Measurements from ENCODE around the gene MMADHC. TPM values are rescaled to one million over a fixed set of nuclear protein-coding genes. Genes with fewer than 3 reads are reported as not detected.

Gene MMADHC
- total RNA-seq, 1 donor from 2014 or later, result 122 TPM

- no peak for DNase-seq (ENCODE audit: low read depth)
- no peaks in the 10 kb centered on the region for H4K20me1 ChIP-seq (ENCODE audit: insufficient read depth, low read length)
- H3K79me2 ChIP-seq (ENCODE audit: insufficient read depth, low read length), result no peaks in the 10 kb centered on the region
- no peaks in the 10 kb centered on the region for H3K27me3 Mint-ChIP-seq (ENCODE audit: low read depth, unreplicated experiment)
- no peak overlapping the region for H3K27ac Mint-ChIP-seq (ENCODE audit: unreplicated experiment)
- H3K36me3 ChIP-seq (ENCODE audit: insufficient read depth, low read length), result no peaks in the 10 kb centered on the region
- H3K4me2 ChIP-seq (ENCODE audit: low read length), result no peak overlapping the region
- H3K4me3 ChIP-seq (ENCODE audit: insufficient read depth, low read depth, low read length), result no peak overlapping the region
- FAIRE-seq, result no peak
- H3K9ac ChIP-seq (ENCODE audit: low read length), result no peak overlapping the region
- H3K4me1 Mint-ChIP-seq (ENCODE audit: low read depth, unreplicated experiment), result peaks cover 2% of the 10 kb centered on the region
- no peak overlapping the region for H2AFZ ChIP-seq (ENCODE audit: low read depth, low read length)
- no peaks in the 10 kb centered on the region for H3K9me3 ChIP-seq (ENCODE audit: insufficient read depth, low read depth, low read length)
- no peaks in the 10 kb centered on the region for H3K36me3 Mint-ChIP-seq (ENCODE audit: low read depth, unreplicated experiment)
- no peaks in the 10 kb centered on the region for H3K27me3 ChIP-seq (ENCODE audit: insufficient read depth, low read length)
- H3K27ac ChIP-seq (ENCODE audit: low read depth, low read length), result no peak overlapping the region
- H3K4me3 Mint-ChIP-seq (ENCODE audit: unreplicated experiment), result no peak overlapping the region
- no peaks in the 10 kb centered on the region for H3K4me1 ChIP-seq (ENCODE audit: insufficient read depth, low read length)
- no peaks in the 10 kb centered on the region for H3K9me3 Mint-ChIP-seq (ENCODE audit: unreplicated experiment)
- no peak for TF ChIP-seq EZH2 (IDR thresholded peaks at IDR 0.05; ENCODE audit: insufficient read depth, low read length)
- TF ChIP-seq CTCF (IDR thresholded peaks at IDR 0.05; ENCODE audit: insufficient read depth, low read depth, low read length), result no peak
Observed at GRCh38 chr2:149559341-149560068, 28.1 kb downstream of the MMADHC start.

- no peak for FAIRE-seq
- no peak overlapping the region for H3K4me3 ChIP-seq (ENCODE audit: insufficient read depth, low read depth, low read length)
- no peak for TF ChIP-seq CTCF (IDR thresholded peaks at IDR 0.05; ENCODE audit: insufficient read depth, low read depth, low read length)
- TF ChIP-seq EZH2 (IDR thresholded peaks at IDR 0.05; ENCODE audit: insufficient read depth, low read length), result no peak
- Mint-ChIP-seq H3K9me3 (ENCODE audit: unreplicated experiment) (no peaks in the 10 kb centered on the region), H3K36me3 (ENCODE audit: low read depth, unreplicated experiment) (no peaks in the 10 kb centered on the region), H3K4me3 (ENCODE audit: unreplicated experiment) (no peak overlapping the region), H3K4me1 (ENCODE audit: low read depth, unreplicated experiment) (peaks cover 2% of the 10 kb centered on the region), H3K27ac (ENCODE audit: unreplicated experiment) (no peak overlapping the region), H3K27me3 (ENCODE audit: low read depth, unreplicated experiment) (no peaks in the 10 kb centered on the region)
- no peaks in the 10 kb centered on the region for H3K9me3 ChIP-seq (ENCODE audit: insufficient read depth, low read depth, low read length)
- H3K9ac ChIP-seq (ENCODE audit: low read length), result no peak overlapping the region
- no peaks in the 10 kb centered on the region for H3K27me3 ChIP-seq (ENCODE audit: insufficient read depth, low read length)
- no peak overlapping the region for H3K27ac ChIP-seq (ENCODE audit: low read depth, low read length)
- no peaks in the 10 kb centered on the region for H4K20me1 ChIP-seq (ENCODE audit: insufficient read depth, low read length)
- no peak for DNase-seq (ENCODE audit: low read depth)
- no peak overlapping the region for H2AFZ ChIP-seq (ENCODE audit: low read depth, low read length)
- no peak overlapping the region for H3K4me2 ChIP-seq (ENCODE audit: low read length)
- no peaks in the 10 kb centered on the region for H3K4me1 ChIP-seq (ENCODE audit: insufficient read depth, low read length)
- no peaks in the 10 kb centered on the region for H3K36me3 ChIP-seq (ENCODE audit: insufficient read depth, low read length)
- no peaks in the 10 kb centered on the region for H3K79me2 ChIP-seq (ENCODE audit: insufficient read depth, low read length)
Observed at GRCh38 chr2:149556452-149556851, 31.1 kb downstream of the MMADHC start.

- H3K27ac ChIP-seq (ENCODE audit: low read depth, low read length), result no peak overlapping the region
- no peak overlapping the region for H3K4me3 ChIP-seq (ENCODE audit: insufficient read depth, low read depth, low read length)
- H3K36me3 ChIP-seq (ENCODE audit: insufficient read depth, low read length), result no peaks in the 10 kb centered on the region
- DNase-seq (ENCODE audit: low read depth) (no peak), FAIRE-seq (no peak)
- H3K27me3 ChIP-seq (ENCODE audit: insufficient read depth, low read length), result no peaks in the 10 kb centered on the region
- H2AFZ ChIP-seq (ENCODE audit: low read depth, low read length), result no peak overlapping the region
- no peaks in the 10 kb centered on the region for H3K4me1 ChIP-seq (ENCODE audit: insufficient read depth, low read length)
- TF ChIP-seq EZH2 (IDR thresholded peaks at IDR 0.05; ENCODE audit: insufficient read depth, low read length) (no peak), CTCF (IDR thresholded peaks at IDR 0.05; ENCODE audit: insufficient read depth, low read depth, low read length) (no peak)
- H3K36me3 Mint-ChIP-seq (ENCODE audit: low read depth, unreplicated experiment), result no peaks in the 10 kb centered on the region
- no peak overlapping the region for H3K4me3 Mint-ChIP-seq (ENCODE audit: unreplicated experiment)
- H3K27me3 Mint-ChIP-seq (ENCODE audit: low read depth, unreplicated experiment), result no peaks in the 10 kb centered on the region
- peaks cover 5% of the 10 kb centered on the region for H3K9me3 Mint-ChIP-seq (ENCODE audit: unreplicated experiment)
- no peaks in the 10 kb centered on the region for H4K20me1 ChIP-seq (ENCODE audit: insufficient read depth, low read length)
- peaks cover 2% of the 10 kb centered on the region for H3K4me1 Mint-ChIP-seq (ENCODE audit: low read depth, unreplicated experiment)
- H3K79me2 ChIP-seq (ENCODE audit: insufficient read depth, low read length), result no peaks in the 10 kb centered on the region
- no peak overlapping the region for H3K27ac Mint-ChIP-seq (ENCODE audit: unreplicated experiment)
- no peaks in the 10 kb centered on the region for H3K9me3 ChIP-seq (ENCODE audit: insufficient read depth, low read depth, low read length)
- no peak overlapping the region for H3K4me2 ChIP-seq (ENCODE audit: low read length)
- no peak overlapping the region for H3K9ac ChIP-seq (ENCODE audit: low read length)
Observed at GRCh38 chr2:149552830-149553229, 34.7 kb downstream of the MMADHC start.

Measured in astrocyte (in vitro differentiated cells and primary cell).